ENCODE data around the gene CDC6. TPM values are rescaled to one million over a fixed set of nuclear protein-coding genes. Genes with fewer than 3 reads are reported as not detected.

The CDC6 gene
- total RNA-seq, 4 donors from 2014 or later: 2.5 to 21.5 (median 3.4) TPM

DNA sequence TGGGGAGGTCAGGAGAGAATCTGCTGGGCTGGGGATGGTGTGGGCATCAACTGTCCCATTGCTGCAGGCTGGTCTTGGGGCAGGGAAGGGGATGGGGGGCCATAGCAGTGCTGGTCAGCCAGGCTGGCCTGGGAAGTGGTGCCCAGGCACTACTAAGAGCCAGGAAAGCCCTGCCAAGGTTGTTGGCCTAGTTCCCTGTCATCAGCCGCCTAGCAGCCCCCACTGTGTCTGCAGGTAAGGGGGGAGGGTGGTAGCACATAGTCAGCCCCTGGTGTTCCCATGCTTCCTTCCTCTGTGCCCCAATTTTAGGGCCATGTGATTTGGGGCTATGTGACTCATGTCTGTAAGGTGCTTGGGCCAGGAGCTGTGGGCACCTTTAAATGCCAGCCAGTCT lies 59.1 kb downstream of the CDC6 start:
- Histone ChIP-seq H3K36me3 (peaks cover 0 to 34% (median 0%) of the 10 kb centered on the region in 3 donors), H3K9me3 (no peaks in the 10 kb centered on the region), H3K4me3 (peak overlapping the region in 3 of 4 donors; percentile 3 to 90 (median 86)), H3K4me1 (peaks cover 3 to 74% (median 36%) of the 10 kb centered on the region in 4 donors), H3K27ac (peak overlapping the region; percentile 84 to 96 (median 94)), H3K27me3 (no peaks in the 10 kb centered on the region)
- DNase-seq: no peak
- no peak for TF ChIP-seq POLR2A (IDR thresholded peaks at IDR 0.05)
- TF ChIP-seq CTCF (IDR thresholded peaks at IDR 0.05): no peak

DNA sequence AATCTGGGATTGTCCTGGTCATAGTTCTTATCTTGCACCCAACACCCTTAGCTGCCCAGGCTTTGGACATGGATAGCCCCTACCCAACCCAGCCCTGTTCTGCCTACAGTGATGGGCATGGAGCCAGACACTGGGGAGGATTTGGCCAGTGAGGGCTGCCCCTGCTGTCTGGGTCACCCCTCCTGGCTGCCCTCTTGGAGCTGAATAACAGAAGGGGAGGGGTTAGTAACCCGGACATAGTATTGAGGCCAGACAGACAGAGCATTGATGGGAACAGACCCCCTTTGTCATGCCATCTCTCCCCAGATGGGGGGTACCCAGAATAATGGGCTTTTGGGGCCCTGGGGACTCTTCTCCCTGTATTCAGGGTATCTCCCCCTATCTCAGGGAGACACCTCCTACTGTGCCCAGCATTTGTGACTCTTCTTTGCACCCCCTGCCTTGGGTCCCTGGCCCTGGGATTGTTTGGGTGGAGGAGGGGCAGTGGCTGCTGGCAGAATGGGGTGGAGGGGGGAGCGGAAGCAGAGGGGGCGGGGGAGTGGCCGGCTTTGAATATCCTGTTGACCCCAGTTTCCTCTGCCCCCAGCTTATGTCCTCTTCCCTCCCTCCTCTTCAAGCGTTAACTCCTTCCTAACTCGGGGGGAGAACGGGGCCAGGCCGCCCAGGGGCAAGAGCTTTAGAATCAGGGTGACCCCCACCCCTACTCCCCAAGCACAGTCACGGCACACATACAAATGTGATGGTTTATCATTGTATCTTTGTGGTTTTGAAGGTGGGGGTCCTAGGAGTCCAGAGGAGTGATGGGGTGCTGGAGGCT lies 59.8 kb downstream of the CDC6 start:
- Histone ChIP-seq H3K27me3 (no peaks in the 10 kb centered on the region), H3K4me3 (peak overlapping the region in 2 of 4 donors; percentile 86 to 90), H3K36me3 (peaks cover 0 to 41% (median 0%) of the 10 kb centered on the region in 3 donors), H3K9me3 (no peaks in the 10 kb centered on the region), H3K4me1 (peaks cover 3 to 82% (median 33%) of the 10 kb centered on the region in 4 donors), H3K27ac (peak overlapping the region; percentile 84 to 96 (median 94))
- no peak for TF ChIP-seq CTCF (IDR thresholded peaks at IDR 0.05)
- no peak for TF ChIP-seq POLR2A (IDR thresholded peaks at IDR 0.05)
- DNase-seq: peak in 1 of 3 donors; percentile 52

- Histone ChIP-seq H3K27me3 (no peaks in the 10 kb centered on the region), H3K27ac (peak overlapping the region; percentile 84 to 96 (median 94)), H3K4me1 (peaks cover 3 to 88% (median 30%) of the 10 kb centered on the region in 4 donors), H3K4me3 (peak overlapping the region in 1 of 4 donors; percentile 86), H3K36me3 (peaks cover 0 to 47% (median 0%) of the 10 kb centered on the region in 3 donors), H3K9me3 (no peaks in the 10 kb centered on the region)
- DNase-seq: no peak
- no peak for TF ChIP-seq POLR2A (IDR thresholded peaks at IDR 0.05)
- no peak for TF ChIP-seq CTCF (IDR thresholded peaks at IDR 0.05)
Observed at GRCh38 chr17:40348136-40348504, 60.4 kb downstream of the CDC6 start.

DNA sequence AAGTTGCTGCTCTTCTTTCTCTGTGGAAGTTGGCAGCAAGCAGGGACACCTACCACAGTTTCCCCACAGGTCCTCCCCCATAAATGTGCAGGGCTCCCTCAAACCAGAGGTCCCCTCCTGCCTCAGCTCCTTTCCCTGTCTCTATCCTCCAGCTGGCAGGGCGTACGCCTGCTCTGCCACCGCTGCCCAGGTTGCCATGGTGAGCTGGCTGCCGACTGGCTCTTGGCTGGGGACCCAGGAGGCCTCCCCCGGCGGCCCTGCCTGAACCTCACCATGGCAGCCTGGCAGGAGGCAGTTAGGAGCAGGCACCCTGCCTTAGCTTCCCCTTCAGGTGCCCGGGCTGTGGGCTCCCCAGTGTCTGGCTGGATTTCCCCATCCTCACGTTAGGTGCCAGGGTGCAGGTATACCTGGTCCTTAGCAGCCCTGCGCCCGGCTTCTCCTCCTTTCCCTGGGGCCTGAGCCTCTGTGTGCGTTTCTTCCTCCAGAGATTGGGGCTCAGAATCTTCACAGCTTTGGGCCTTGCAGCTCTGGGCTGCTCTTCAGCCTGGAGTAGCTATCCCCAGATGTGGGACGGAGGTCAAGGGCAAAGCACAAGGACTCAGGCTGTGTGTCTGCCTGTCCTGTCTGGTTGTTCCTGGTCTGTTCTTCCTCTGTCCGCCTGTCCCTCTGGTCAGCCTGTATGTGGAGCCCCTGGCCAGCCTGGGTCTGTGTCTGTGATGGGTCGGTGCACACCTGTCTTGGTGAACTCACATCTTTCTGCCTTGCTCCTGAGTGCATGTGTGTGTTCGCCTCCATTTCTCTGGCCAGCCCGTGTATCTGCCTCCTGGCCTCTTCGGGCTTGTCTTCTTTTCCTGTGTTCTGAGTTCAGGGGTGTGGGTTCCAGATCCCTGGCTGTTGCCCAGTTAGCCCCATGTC lies 61.1 kb downstream of the CDC6 start:
- Histone ChIP-seq H3K27me3 (no peaks in the 10 kb centered on the region), H3K9me3 (no peaks in the 10 kb centered on the region), H3K4me1 (peaks cover 3 to 91% (median 29%) of the 10 kb centered on the region in 4 donors), H3K27ac (peak overlapping the region; percentile 84 to 96 (median 94)), H3K4me3 (no peak overlapping the region), H3K36me3 (peaks cover 0 to 53% (median 0%) of the 10 kb centered on the region in 3 donors)
- no peak for DNase-seq
- TF ChIP-seq POLR2A (IDR thresholded peaks at IDR 0.05): no peak
- TF ChIP-seq CTCF (IDR thresholded peaks at IDR 0.05): no peak

DNA sequence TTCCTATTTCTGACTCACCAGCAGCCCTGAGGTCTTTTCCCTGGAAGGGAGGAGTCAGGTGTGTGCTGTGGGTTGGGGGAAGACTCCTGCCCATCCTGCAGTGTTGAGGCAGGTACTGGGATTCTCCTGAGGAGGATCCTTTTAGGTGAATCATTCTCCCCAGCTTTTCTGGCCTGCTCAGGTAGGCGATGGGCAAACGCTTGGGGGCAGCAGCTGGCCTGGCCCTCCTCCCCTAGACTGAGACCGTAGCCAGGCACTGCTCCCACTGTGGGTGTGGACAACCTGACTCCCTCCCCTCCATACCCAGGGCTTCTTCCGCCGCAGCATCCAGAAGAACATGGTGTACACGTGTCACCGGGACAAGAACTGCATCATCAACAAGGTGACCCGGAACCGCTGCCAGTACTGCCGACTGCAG lies 61.8 kb downstream of the CDC6 start:
- Histone ChIP-seq H3K27ac (peak overlapping the region in 2 of 4 donors; percentile 1 to 92), H3K4me1 (peaks cover 3 to 89% (median 28%) of the 10 kb centered on the region in 4 donors), H3K4me3 (no peak overlapping the region)

More for the DNA sequence above, 61.8 kb downstream of the CDC6 start:
- Histone ChIP-seq H3K27me3 (no peaks in the 10 kb centered on the region), H3K36me3 (peaks cover 0 to 60% (median 0%) of the 10 kb centered on the region in 3 donors), H3K9me3 (no peaks in the 10 kb centered on the region)
- DNase-seq: no peak
- TF ChIP-seq CTCF (IDR thresholded peaks at IDR 0.05) (no peak), POLR2A (IDR thresholded peaks at IDR 0.05) (no peak)

All from Peyer's patch (tissue), 4 donors.